Measurements from ENCODE around the gene LRRC7.

DNA sequence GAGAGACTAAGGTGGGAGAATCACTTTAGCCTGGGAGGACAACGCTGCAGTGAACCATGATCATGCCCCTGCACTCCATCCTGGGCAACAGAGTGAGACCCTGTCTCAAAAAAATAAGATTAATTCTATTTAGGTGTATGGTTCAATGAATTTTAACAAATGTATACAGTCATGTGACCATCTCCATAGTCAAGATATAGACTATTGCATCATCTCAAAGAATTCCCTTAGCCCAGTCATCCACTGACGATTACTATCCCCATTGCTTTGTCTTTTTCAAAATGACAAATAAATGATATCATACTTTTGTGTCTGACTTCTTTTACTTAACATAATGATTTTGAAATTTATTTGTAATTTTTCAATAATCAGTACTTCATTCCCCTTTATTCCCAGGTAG, 260.0 kb downstream of the LRRC7 start:
- TF ChIP-seq CTCF (CRISPR knock-in tag; IDR thresholded peaks at IDR 0.05) = no peak
- no peak for TF ChIP-seq KDM1A (CRISPR knock-in tag; IDR thresholded peaks at IDR 0.05)
- no peak for TF ChIP-seq KDM5A (IDR thresholded peaks at IDR 0.05; ENCODE audit: borderline replicate concordance, low read length)
- TF ChIP-seq STAG1 (CRISPR knock-in tag; IDR thresholded peaks at IDR 0.05) = no peak
- TF ChIP-seq, protein P1, sequence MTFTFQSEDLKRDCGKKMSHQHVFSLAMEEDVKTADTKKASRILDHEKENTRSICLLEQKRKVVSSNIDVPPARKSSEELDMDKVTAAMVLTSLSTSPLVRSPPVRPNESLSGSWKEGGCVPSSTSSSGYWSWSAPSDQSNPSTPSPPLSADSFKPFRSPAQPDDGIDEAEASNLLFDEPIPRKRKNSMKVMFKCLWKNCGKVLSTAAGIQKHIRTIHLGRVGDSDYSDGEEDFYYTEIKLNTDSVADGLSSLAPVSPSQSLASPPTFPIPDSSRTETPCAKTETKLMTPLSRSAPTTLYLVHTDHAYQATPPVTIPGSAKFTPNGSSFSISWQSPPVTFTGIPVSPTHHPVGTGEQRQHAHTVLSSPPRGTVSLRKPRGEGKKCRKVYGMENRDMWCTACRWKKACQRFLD (CRISPR knock-in tag; IDR thresholded peaks at IDR 0.05; ENCODE audit: borderline replicate concordance) = no peak

Data from HepG2 (cell line).